PC-3 (cell line): ENCODE results near the gene CDKN3.

Source experiments
- EZH2 ChIP-seq: fragments of 300-600 bp; sonication (generic); IDR thresholded peaks from one replicate; pipeline ENCODE4 v1.6.1; 2017; ENCODE audit warnings: antibody characterized with exemption, mild to moderate bottlenecking, low read length; ENCODE audit not compliant: unreplicated experiment
- EZH2phosphoT487 ChIP-seq: fragments of 300-600 bp; sonication (generic); IDR thresholded peaks from 2 replicates; pipeline ENCODE4 v1.6.1; 2018; ENCODE audit warnings: mild to moderate bottlenecking, antibody characterized with exemption, low read length, borderline replicate concordance
- TF ChIP-seq, protein P1 (sequence below): fragments of 300-600 bp; sonication (generic); conservative IDR thresholded peaks from 2 replicates; pipeline ENCODE4 v1.5.1; 2017; ENCODE audit warnings: antibody characterized with exemption, low read depth, mild to moderate bottlenecking, low read length

DNA sequence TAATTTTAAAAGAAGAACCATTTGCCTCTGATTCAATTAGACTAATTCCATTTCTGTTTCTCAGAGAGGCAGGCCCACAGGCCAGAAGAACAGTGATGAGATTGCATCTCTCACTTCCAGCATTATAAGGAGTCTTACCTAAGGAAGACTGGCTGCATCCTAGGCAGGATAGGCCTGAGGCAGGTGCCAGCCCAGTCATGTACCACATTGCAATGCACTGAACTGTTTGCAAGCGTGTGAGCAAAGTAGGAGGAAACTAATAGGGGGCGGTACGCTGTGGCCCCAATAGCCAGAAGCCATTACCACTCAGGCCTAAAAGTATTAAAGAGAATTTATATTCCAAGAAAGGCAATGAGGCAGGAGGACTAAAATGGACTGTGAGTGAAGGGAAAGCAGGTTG, 56.4 kb downstream of the CDKN3 start:
- TF ChIP-seq, protein P1, sequence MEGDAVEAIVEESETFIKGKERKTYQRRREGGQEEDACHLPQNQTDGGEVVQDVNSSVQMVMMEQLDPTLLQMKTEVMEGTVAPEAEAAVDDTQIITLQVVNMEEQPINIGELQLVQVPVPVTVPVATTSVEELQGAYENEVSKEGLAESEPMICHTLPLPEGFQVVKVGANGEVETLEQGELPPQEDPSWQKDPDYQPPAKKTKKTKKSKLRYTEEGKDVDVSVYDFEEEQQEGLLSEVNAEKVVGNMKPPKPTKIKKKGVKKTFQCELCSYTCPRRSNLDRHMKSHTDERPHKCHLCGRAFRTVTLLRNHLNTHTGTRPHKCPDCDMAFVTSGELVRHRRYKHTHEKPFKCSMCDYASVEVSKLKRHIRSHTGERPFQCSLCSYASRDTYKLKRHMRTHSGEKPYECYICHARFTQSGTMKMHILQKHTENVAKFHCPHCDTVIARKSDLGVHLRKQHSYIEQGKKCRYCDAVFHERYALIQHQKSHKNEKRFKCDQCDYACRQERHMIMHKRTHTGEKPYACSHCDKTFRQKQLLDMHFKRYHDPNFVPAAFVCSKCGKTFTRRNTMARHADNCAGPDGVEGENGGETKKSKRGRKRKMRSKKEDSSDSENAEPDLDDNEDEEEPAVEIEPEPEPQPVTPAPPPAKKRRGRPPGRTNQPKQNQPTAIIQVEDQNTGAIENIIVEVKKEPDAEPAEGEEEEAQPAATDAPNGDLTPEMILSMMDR, result no peak
- TF ChIP-seq EZH2 (no peak), EZH2phosphoT487 (no peak)
